Left cardiac atrium (tissue), 4 donors: Measurements from ENCODE around the gene CASP5. TPM values are rescaled to one million over a fixed set of nuclear protein-coding genes. Genes with fewer than 3 reads are reported as not detected.
"Not testable (repeated sequence)": the region's sequence is repeated elsewhere in the genome, so short reads cannot be mapped to it uniquely, and the experiment has no call there.

Experiments used
- ATAC-seq, 2 donors: fragments of 200-7000 bp; cut with Tn5 transposase; one replicate each; pipeline ENCODE4 v1.9.1; 2020; ENCODE audit warnings: mild to moderate bottlenecking in 2 of 2, moderate library complexity in 2 of 2
- DNase-seq: peaks from one replicate; pipeline ENCODE4 v3.0.0-alpha.2; 2020
- intact Hi-C, 2 donors: fragments of 100-400 bp; cut with DNase I; formaldehyde crosslinking; loops; one replicate each; pipeline versions ENCODE4 v1.14.1 to v1.15.1; 2022 to 2023
- total RNA-seq, 2 donors: library from RNA; stranded (reverse); fragmentation: NEBNext Ultra II Directional; extraction: Animal tissue kit (Norgen Biotek cat#: 25700); gene quantifications; one replicate each; pipeline ENCODE4 v1.2.1, GENCODE V29; 2021
- donor health status: DM: no; HTN: yes; CAD: no.
- donor health status: DM: no; HTN: yes; CAD: no; lungs with severe emphysema.
- donor health status: DM: yes; HTN: yes; CAD: no.
- donor health status: Dilated cardiomyopathy.

CASP5 gene
- total RNA-seq, 2 donors from 2014 or later = 0.18 TPM; not detected in 1

DNA sequence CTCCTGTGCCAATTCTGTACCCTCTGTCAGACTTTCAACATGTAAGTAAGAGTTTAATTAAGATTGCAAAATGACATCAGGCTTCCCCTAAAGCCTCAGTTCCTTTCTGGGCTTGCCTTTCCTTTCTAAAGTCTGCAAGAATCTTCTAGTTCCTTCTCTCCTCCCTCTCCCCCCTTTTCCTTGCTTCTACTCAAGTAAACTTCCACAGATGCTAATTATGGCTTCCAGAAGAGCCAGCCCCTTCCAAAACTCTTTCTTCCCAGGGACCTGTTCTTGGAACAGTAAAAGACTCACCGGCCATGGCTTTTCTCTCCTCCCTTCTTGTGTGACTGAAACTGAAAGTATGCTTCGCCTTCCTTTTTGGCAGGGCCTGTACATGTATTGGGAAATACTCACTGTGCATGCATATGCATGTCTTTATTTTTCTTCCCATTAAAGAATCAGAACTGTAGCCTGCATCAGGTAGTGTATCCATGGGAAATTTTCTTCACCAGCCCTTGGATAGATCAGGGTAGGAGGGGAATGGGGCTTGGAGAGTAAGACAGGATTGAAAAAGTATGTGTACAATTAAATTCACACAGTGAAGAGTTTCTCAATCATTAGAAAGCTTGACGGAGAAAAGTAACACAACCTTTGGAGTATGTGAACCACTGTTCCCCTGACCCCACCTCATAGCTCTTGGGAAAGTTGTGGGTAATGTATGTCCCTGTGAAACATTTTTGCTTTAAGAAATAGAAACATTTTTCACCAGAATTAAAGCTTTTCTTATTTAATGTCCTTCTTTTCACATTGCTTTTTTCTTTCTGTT is 12.0 kb upstream of the CASP5 start, which contains the start of gene CASP1:
CASP1 (minus strand) TSS at position 332 of the 808 bp plus-strand sequence; CDS start at position 301, 31 bp downstream.
- DNase-seq (peak; percentile 23), ATAC-seq (peak; percentile 88 to 95)
- intact Hi-C loops = no loop called here

DNA sequence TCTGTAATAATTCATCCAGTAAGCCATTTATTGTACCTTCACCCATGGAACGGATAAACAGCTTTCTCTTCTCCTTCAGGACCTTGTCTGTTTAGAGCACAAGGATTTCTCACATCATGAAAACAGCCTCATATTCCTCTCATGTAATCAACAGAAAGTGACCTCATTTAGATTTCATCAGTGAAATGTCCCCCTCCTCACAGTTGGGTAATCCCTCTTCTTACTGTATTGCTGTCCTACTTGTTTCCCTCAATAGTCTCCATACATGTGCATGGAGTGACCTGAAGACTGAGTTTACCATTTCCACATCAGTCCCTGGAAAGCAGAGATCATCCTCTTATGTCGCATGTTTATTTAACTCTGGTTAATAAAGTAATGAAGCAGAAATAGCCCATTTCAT is 11.4 kb upstream of the CASP5 start:
- peak; percentile 7 to 37 for ATAC-seq
- DNase-seq, intact Hi-C loops: not testable (repeated sequence)

DNA sequence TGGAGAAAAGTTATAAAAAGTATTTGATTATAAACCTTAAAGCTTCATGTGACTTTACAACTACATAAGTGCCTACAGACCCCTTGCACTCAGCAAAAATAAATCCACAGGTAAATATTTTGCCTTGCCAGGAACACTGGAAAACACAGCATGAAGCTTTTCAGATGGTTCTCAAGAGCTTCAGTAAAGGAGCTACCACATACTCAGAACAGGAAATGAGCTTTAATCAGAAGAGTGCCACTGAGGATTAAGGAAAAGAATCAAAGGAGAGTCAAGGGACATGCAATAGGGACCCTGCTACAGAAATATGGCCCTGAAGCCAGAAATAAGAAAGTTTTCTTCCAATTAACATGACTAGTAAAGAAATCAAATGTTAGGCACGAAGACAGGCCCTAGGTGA is 10.8 kb upstream of the CASP5 start:
- DNase-seq (no peak), ATAC-seq (no peak)
- intact Hi-C loops = no loop called here

DNA sequence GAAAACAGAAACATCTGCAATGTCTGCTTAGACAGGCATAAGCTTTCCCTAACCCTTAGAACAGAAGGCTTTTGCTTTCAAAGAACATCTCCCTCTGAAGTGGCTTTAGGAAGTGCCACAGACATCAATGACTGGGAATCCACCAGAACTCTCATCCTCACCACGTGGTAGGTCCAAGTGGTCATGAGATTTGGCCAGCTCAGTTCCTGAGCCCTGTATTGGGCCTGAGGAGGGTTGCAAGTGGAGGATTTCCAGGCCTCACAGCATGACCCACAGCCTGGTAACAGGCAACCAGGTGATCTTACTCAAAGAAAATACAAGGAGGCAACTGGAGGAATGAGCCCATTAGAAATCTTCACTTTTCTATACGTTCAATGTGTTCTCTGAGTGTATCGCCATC is 10.4 kb upstream of the CASP5 start:
- intact Hi-C loops = no loop called here
- DNase-seq (no peak), ATAC-seq (peak in 1 of 2 donors; percentile 14)

DNA sequence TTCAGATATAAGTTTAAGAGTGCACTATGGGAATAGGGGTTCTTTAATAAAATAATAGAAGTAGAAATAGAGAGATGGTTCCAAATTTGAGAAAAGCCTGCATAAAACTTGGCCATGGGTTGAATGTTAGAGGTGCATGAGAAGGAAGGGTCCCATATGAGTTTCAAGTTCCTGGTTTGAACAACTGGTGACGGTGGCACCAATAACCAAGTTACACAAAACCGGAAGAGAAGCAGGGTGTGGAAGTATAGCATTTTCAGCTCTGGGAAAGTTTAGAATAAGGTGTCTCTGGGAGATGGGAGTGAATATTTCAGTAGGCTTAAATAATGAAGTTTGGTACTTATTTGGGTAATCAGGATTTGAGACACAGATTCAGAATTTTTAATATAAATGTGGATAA is 9.5 kb upstream of the CASP5 start:
- ATAC-seq = no peak
- no peak for DNase-seq
- intact Hi-C loops = no loop called here

DNA sequence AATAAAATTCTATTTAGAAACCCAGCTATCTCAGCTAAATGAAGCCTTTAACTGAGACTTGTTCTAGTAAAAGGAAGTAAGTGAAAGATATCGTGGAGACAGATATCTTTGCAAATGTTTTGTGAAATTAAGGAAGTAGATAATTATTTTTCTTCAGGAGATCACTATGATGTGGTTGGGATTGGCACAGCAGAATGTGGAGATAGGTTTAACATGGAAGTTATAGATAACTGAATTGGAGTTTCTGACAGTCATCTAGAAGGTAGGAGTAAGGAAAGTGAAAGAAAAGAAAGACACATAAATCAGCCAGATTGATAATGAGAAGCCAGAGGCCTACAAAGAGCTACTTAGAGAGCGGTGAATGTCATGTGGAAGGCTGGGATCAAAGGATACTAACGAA is 4.7 kb upstream of the CASP5 start:
- ATAC-seq = no peak
- intact Hi-C loops = no loop called here
- no peak for DNase-seq

DNA sequence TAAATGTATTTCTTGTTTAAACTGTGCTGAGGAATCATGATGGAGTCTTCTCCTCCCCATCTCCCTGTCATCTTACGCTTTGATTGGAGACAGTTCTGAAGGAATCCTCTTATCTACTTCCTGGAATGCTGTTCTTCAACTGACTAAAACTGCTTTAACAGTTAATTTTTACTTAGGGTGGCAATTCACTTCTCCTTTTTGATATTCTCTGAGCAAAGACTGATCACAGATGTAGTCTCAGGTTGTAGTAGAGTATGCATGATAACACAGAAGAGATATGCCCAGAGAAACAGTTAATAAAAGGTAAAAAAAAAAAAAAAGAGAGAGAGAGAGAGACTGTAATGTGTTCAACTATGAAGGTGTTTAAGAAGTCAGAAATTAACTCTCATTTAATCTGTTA is 1.4 kb upstream of the CASP5 start:
- DNase-seq = no peak
- intact Hi-C loops = no loop called here
- ATAC-seq = no peak

DNA sequence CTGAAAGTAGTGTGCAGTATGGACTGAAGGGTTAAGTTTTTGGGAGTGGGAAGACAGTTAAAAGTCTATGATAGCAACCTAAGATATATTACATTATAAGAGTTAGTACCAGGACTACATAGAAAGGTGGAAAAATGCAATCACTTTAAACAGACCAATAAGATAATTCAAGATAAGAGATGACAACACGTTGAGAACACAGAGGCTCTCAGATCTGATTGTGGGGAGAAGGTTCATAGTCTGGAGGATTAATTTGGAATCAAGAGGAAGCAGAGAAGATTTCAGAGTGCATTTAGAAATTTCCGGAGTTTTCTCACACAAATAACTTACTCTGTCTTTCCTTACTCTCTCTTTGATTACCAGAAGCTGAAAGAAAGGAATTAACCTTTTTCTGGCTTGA is 441 bp downstream of the CASP5 start:
- intact Hi-C loops = no loop called here
- DNase-seq (no peak), ATAC-seq (no peak)

DNA sequence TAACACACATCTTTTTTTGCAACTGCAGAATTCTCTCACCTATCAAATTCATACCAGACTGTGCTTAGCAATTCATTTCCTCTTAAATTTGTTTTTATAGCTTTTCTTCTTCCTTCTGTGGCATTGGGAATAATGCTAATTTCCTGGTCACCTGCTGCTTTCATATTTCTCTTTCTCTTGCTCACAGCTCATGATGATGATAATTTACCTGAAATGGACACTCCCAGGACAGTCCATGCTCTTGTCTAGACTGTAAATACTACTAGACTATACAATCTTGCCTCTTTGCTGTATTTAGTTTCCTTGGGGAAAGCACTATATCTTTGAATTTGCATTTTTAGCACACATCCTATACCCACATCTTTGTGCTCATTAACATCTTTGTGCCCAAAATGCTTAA is 15.5 kb downstream of the CASP5 start:
- DNase-seq (no peak), ATAC-seq (no peak)
- intact Hi-C loops = no loop called here

DNA sequence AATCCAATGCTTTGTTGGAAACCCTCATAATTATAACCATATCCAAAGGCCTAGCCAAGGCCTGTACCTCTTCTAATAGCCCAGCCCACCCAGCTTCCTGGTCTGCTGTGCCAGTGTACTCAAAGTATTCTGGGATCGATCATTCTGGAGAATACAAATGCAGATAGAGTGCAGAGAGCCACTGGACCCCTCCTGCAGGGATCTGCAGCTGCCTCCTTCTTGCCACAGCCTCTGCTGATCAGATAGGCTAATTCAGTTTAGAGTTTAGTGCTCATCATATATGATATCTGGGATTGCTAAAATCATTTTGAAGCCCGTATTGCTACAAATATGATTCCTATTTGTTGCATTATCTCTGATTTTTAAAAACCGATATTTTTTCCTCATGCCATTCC is 17.5 kb downstream of the CASP5 start:
- no peak for ATAC-seq
- intact Hi-C loops = no loop called here
- DNase-seq = no peak

DNA sequence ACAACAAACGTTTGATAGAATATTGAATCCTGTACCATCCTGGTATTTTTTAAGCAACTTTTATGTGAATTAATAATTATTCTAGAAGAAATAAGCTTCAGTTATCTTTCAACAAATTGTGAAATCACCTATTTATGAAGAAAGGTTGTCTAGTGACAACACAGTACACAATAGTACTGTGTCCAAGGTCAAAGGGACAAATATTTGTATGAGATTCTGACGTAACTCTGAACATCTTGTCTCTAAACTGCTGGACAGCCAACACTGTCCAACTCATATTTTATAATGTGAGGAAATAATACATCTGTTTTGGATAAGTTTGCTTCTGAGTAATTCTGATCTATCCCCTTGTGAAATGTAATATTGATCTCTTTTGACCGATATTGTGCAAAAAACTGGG is 18.9 kb downstream of the CASP5 start:
- DNase-seq = no peak
- no peak for ATAC-seq
- intact Hi-C loops = no loop called here

DNA sequence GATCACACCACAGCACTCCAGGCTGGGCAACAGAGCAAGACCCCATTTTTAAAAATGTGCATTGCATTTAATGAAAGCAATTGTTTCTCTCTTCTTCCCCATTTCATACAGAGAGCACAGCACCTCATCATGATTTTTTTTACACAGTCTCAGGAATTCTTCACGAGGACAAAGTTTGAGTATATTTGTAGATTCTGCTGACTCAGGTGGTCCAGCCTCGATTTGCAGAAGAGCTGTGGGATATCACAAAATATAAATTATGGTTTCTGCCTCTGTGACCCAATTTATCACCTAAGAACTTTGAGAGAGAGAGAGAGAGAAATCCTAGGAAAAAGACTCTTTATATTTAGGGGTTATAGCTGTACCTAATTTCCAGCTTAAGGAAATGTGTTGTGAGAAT is 19.8 kb downstream of the CASP5 start:
- DNase-seq = no peak
- ATAC-seq = no peak
- intact Hi-C loops = no loop called here

DNA sequence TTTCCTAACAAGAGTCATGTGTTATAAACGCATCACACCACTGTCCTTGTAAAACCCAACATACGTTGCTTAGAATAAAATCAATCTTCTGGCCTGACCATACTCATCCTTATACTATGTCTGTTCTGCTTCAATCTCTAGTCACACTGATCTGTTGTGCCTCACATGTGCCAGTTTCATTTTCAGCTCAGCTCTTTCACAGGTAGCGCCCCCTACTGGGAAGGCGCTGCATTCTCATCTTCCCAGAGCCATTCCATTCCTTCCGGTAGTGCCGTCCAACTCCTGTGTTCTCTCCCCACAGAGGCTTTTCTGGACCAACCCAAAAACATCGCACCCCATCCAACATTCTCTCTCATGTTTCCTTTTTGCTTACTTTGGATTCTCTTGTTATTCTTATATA is 22.2 kb downstream of the CASP5 start:
- no peak for DNase-seq
- intact Hi-C loops = no loop called here
- no peak for ATAC-seq

DNA sequence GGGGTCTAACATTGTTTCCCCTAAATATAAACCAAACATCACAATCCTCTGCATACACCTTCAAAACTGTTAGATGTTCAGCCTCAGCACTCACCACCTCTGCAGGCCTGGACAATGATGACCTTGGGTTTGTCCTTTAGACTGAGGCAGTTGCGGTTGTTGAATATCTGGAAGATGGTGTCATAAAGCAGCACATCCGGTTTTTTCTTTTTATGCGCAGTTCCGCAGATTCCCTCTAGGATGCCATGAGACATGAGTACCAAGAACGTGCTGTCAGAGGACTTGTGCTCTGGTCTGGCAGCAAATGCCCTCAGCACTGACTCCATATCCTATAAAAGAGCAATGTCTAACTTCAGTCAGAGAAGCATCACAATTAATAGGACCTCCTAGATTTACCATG is 22.8 kb downstream of the CASP5 start:
- ATAC-seq (no peak), DNase-seq (no peak)
- intact Hi-C loops = no loop called here

DNA sequence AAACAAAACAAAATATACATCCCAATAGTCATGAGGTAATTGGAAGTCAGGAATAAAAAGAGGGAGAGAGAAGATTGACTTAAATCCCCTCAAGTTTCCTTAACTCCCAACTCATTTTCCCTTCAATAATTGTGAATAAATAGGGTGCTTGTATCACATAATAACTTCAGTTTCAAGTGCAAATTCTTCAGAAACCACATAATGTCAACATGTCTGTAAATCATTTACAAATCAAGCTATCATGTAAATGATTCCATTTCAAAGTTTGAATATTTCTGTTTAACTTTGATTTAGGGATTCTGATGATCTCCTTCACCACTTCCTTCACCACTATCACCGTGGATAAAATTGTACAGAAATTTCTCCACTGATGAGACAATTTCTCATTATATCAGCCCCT is 23.2 kb downstream of the CASP5 start:
- no peak for ATAC-seq
- DNase-seq = no peak
- intact Hi-C loops = no loop called here

DNA sequence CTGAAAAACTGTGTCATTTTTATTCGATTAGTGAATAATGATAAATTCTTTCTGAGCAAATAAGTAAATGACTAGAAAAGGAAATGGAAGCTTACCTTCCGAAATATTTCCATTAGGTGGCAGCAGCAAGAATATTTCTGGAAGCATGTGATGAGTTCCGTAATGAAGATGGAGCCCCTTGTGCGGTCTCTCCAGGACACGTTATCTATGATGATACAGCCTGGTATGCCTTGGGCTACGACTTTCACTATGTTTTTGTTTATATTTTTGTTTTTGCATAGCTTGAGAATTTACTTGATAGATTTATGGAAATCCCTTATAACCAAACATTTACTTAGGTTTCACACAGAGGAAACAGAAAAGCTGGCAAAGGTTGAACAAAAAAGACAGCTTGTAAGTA is 25.7 kb downstream of the CASP5 start:
- intact Hi-C loops = no loop called here
- DNase-seq = no peak
- peak in 1 of 2 donors; percentile 34 for ATAC-seq

DNA sequence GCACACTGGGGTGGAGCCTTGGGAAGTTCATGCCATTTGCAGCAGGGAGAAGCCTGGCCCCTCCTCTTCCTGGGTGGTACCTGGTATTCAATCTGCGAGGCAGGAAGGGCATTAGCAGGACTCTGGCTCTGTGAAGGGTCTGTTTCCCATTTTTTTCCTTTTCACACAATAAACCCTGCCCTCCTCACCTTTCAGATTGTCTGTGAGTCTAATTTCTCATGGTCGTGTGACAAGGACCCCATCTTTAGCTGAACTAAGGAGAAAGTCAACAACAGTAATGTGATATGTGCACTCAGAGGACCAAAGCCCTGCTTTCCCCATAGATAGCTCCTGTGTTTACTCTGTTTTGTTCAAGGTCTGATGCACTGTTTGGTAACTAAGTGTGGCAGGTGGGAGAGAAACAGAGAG is 28.0 kb downstream of the CASP5 start:
- intact Hi-C loops = no loop called here
- no peak for DNase-seq
- no peak for ATAC-seq

DNA sequence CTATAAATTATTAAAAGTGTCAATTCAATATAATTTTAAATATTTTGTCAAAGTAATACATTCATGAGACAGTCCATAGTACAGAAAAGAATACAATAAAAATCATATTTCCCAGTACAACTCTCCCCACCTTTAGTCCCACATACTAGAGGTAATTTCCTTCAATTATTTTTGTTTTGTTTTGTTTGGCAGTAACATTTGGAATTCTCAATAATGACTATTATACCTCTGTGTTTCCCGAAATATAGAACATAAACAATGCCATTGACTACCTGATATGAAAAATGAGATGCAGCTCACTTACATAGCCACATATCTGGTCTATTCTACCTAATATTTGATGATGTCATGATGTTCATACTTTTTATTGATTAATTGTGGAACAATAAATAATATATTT is 30.2 kb downstream of the CASP5 start:
- no peak for DNase-seq
- no peak for ATAC-seq
- intact Hi-C loops = no loop called here

DNA sequence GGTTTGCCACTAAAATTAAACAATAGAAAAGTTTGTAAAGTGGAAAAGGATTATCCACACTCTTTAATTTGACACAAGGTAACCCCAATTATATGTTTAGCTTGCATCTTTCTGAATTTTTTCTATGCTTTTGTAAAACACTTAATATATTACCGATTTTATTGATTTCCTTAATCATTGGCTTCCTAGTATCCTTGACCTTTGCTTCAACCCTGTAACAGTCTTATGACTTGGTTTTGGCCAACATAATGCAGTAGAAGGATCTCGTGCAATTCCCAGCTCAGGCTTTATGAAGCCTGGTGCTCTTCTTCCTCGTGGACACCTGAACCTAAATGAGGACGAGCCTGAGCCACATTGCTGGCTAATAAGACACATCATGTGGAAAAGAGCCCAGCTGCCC is 31.0 kb downstream of the CASP5 start:
- intact Hi-C loops = no loop called here
- no peak for DNase-seq
- ATAC-seq = no peak

DNA sequence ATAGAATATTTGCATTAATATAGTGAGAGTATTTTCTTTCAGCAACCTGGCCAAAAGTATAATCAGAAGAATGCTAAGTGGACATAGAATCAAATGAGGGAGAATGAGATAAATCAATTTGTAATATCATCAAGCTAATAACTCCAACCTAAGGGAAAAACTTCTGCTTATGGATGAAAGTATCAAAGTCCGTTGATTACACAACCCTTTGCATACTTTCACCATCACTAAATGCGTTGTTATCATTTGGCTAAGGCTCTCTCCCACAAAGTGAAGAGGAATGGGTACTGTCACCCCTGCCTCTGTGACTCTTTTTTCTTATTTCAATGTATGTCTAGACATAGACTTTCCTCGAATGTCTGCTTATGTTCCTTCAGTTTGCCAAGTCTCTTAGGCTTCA is 38.2 kb downstream of the CASP5 start:
- intact Hi-C loops = no loop called here
- DNase-seq = no peak
- ATAC-seq = no peak

DNA sequence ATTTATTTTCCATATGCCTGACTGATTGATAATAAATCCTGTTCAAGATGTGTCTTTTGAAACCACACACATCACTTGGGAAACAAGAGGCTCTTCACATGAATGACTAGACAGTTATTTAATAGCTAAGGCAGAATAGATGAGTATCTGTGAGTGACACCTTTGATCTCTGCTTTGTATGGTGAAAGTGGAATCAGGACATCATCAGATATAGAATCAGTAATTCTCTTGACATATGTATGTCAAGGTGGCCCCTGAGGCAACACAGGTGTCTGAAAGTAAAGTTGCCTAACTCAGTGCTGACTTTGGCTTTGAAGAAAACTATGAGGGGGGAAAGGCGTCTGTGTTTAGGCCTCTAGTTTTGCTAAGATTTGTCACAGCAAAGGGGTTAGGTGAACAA is 43.1 kb downstream of the CASP5 start:
- DNase-seq = no peak
- ATAC-seq = no peak
- intact Hi-C loops = loop anchor here in 1 of 2 donors (10.0 kb wide), 1 partner anchor 65 kb away; the partner anchor contains the start of gene CARD16
